K562 (cell line): Measurements from ENCODE around the gene OSM. TPM values are rescaled to one million over a fixed set of nuclear protein-coding genes. Genes with fewer than 3 reads are reported as not detected.

Experiments
- DACH1 ChIP-seq: fragments of 450-650 bp; IDR thresholded peaks from 2 replicates; pipeline ENCODE4 v1.6.1; 2018; ENCODE audit not compliant: partially characterized antibody
- EP400 ChIP-seq: fragments of 450-650 bp; IDR thresholded peaks from 2 replicates; pipeline ENCODE4 v1.6.1; 2017; ENCODE audit warnings: antibody characterized with exemption, mild to moderate bottlenecking, moderate library complexity
- HDAC6 ChIP-seq: IDR thresholded peaks from 2 replicates; pipeline ENCODE4 v1.6.1; 2012; ENCODE audit warnings: low read depth, mild to moderate bottlenecking, control low read depth, inconsistent platforms, low read length, moderate library complexity
- MTA2 ChIP-seq: fragments of 450-650 bp; IDR thresholded peaks from 2 replicates; pipeline ENCODE4 v1.6.1; 2016; ENCODE audit warnings: low read depth
- MYC ChIP-seq, 2 experiments: fragments of 250-450 bp in 1 of 2; sonication (Bioruptor Pico) in 1 of 2; IDR thresholded peaks; 2 replicates each; pipeline versions ENCODE4 v1.5.1 to v1.6.1; 2012 to 2021; ENCODE audit warnings: low read depth in 2 of 2, borderline replicate concordance in 1 of 2, improper control_type of control experiment in 1 of 2, low read length in 1 of 2, mild to moderate bottlenecking in 1 of 2, moderate library complexity in 1 of 2
- NCOA6 ChIP-seq: fragments of 450-650 bp; IDR thresholded peaks from 2 replicates; pipeline ENCODE4 v1.6.1; 2017; ENCODE audit warnings: mild to moderate bottlenecking
- NUFIP1 ChIP-seq: fragments of 450-650 bp; IDR thresholded peaks from 2 replicates; pipeline ENCODE4 v1.6.1; 2018; ENCODE audit not compliant: partially characterized antibody
- PHB ChIP-seq: fragments of 250-450 bp; sonication (Bioruptor Pico); IDR thresholded peaks from 2 replicates; pipeline ENCODE4 v1.5.0; 2021
- PHF21A ChIP-seq: fragments of 450-650 bp; IDR thresholded peaks from 2 replicates; pipeline ENCODE4 v1.6.1; 2017; ENCODE audit warnings: low read depth, borderline replicate concordance
- PREB ChIP-seq: sonication (generic); formaldehyde crosslinking; IDR thresholded peaks from 2 replicates; pipeline ENCODE4 v1.8.1; 2023; ENCODE audit warnings: mild to moderate bottlenecking, missing genetic modification reagents
- PTTG1 ChIP-seq: fragments of 450-650 bp; IDR thresholded peaks from 2 replicates; pipeline ENCODE4 v1.6.1; 2016; ENCODE audit warnings: low read depth, mild to moderate bottlenecking, missing genetic modification characterization, missing compliant biosample characterization
- RHOXF2B ChIP-seq: fragments of 250-450 bp; sonication (Bioruptor Pico); conservative IDR thresholded peaks from 2 replicates; pipeline ENCODE4 v1.5.1; 2021
- SAP30 ChIP-seq: fragments of 200-600 bp; sonication (generic); IDR thresholded peaks from 2 replicates; pipeline ENCODE4 v1.6.1; 2012; ENCODE audit warnings: borderline replicate concordance, low read depth, mild to moderate bottlenecking, moderate library complexity, low read length, control low read depth, inconsistent platforms; ENCODE audit not compliant: insufficient read depth, poor library complexity, severe bottlenecking
- SETDB1 ChIP-seq: IDR thresholded peaks from one replicate; pipeline ENCODE4 v1.6.1; 2012; ENCODE audit warnings: low read length, control low read depth, inconsistent platforms
- SMAD3 ChIP-seq: fragments of 450-650 bp; formaldehyde crosslinking; conservative IDR thresholded peaks from 2 replicates; pipeline ENCODE4 v1.4.0; 2020; ENCODE audit warnings: mild to moderate bottlenecking
- SMARCE1 ChIP-seq: fragments of 450-650 bp; IDR thresholded peaks from 2 replicates; pipeline ENCODE4 v1.7.1; 2016; ENCODE audit warnings: mild to moderate bottlenecking
- YY1 ChIP-seq, 3 experiments: IDR thresholded peaks; 2 replicates each; pipeline ENCODE4 v1.6.1; 2011; ENCODE audit warnings: low read length in 2 of 3, mild to moderate bottlenecking in 2 of 3, moderate library complexity in 2 of 3, borderline replicate concordance in 1 of 3, control low read depth in 1 of 3, low read depth in 1 of 3; ENCODE audit not compliant: insufficient read depth in 3 of 3, insufficient replicate concordance in 2 of 3, control insufficient read depth in 1 of 3, insufficient read length in 1 of 3; ENCODE audit errors: extremely low read depth in 1 of 3
- ZBED1 ChIP-seq: IDR thresholded peaks from 2 replicates; pipeline ENCODE4 v1.6.1; 2014
- ZBTB26 ChIP-seq: fragments of 450-650 bp; formaldehyde crosslinking; IDR thresholded peaks from 2 replicates; pipeline ENCODE4 v1.4.0; 2022; ENCODE audit warnings: missing genetic modification characterization
- ZC3H11A ChIP-seq: IDR thresholded peaks from 2 replicates; pipeline ENCODE4 v1.6.1; 2012; ENCODE audit warnings: low read depth, low read length, improper control_type of control experiment
- ZNF316 ChIP-seq: fragments of 450-650 bp; IDR thresholded peaks from 2 replicates; pipeline ENCODE4 v1.6.1; 2016
- ZNF384 ChIP-seq: IDR thresholded peaks from 2 replicates; pipeline ENCODE4 v1.6.1; 2012; ENCODE audit warnings: low read depth, low read length, improper control_type of control experiment
- ZNF696 ChIP-seq: fragments of 250-450 bp; sonication (Bioruptor Pico); conservative IDR thresholded peaks from 2 replicates; pipeline ENCODE4 v1.4.0; 2020; ENCODE audit warnings: mild to moderate bottlenecking, moderate library complexity
- polyA plus RNA-seq, 8 experiments: library from polyadenylated mRNA; depleted of rRNA in 4 of 8; stranded (reverse) in 5 of 8; unstranded in 3 of 8; fragments of >200 nt; fragmentation: Nextera tagmentation in 2 of 8; fragmentation: Illumina TruSeq in 1 of 8; extraction: Ambion mirVana in 2 of 8; extraction: Trizol in 1 of 8; gene quantifications; 2 replicates each; pipeline versions ENCODE4 v1.2.1 to v1.2.3, GENCODE V29; 2011 to 2014; ENCODE audit warnings: inconsistent platforms in 1 of 8, missing spikeins in 1 of 8
- total RNA-seq, 7 experiments: library from RNA; depleted of rRNA in 6 of 7; stranded (reverse); fragments of >200 nt in 6 of 7; fragmentation: Illumina TruSeq in 2 of 7; extraction: Trizol in 2 of 7; gene quantifications; 2 replicates each; pipeline versions ENCODE4 v1.2.1 to v1.2.3, GENCODE V29; 2011 to 2021; ENCODE audit warnings: low replicate concordance in 1 of 7
- TF ChIP-seq, protein P1 (sequence below): fragments of 250-450 bp; sonication (Bioruptor Pico); IDR thresholded peaks from 2 replicates; pipeline ENCODE4 v1.5.1; 2021; ENCODE audit warnings: mild to moderate bottlenecking

The OSM gene
- total and polyA plus RNA-seq, 9 of the 15 experiments (the other 6 are each of a cell fraction or from before 2014, with no cell fraction given) = 0.22 TPM; not detected in 8

GRCh38 chr22:30289141-30289979 is 22.7 kb upstream of the OSM start, which contains the start of gene CASTOR1 (continued):
- peak; percentile 14 for TF ChIP-seq SAP30
- no peak for TF ChIP-seq PHB (CRISPR knock-in tag)
- TF ChIP-seq RHOXF2B (CRISPR knock-in tag) = no peak
- no peak for TF ChIP-seq ZC3H11A
- no peak for TF ChIP-seq SMAD3 (CRISPR knock-in tag)
- TF ChIP-seq DACH1 = no peak
- no peak for TF ChIP-seq EP400
- no peak for TF ChIP-seq ZNF696 (CRISPR knock-in tag)
- TF ChIP-seq HDAC6 = no peak
- TF ChIP-seq ZNF316 = no peak
- no peak for TF ChIP-seq ZBTB26 (CRISPR knock-in tag)
- TF ChIP-seq, protein P1, sequence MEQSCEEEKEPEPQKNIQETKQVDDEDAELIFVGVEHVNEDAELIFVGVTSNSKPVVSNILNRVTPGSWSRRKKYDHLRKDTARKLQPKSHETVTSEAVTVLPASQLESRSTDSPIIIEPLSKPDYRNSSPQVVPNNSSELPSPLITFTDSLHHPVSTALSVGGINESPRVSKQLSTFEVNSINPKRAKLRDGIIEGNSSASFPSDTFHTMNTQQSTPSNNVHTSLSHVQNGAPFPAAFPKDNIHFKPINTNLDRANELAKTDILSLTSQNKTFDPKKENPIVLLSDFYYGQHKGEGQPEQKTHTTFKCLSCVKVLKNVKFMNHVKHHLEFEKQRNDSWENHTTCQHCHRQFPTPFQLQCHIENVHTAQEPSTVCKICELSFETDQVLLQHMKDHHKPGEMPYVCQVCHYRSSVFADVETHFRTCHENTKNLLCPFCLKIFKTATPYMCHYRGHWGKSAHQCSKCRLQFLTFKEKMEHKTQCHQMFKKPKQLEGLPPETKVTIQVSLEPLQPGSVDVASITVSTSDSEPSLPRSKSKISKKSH = no peak
- TF ChIP-seq NCOA6 = no peak
- TF ChIP-seq PREB (CRISPR knock-in tag) = no peak
- TF ChIP-seq YY1 (IDR thresholded peaks at IDR 0.05; ENCODE audit: borderline replicate concordance in 1 of 3, control insufficient read depth in 1 of 3, extremely low read depth in 1 of 3, insufficient read depth in 3 of 3, insufficient read length in 1 of 3, insufficient replicate concordance in 2 of 3, low read depth in 1 of 3, low read length in 2 of 3) = peak in 1 of 3 experiments; percentile 2
- TF ChIP-seq SETDB1 = no peak
- 0 out of 2 replicates have a peak, but pooled peaks have one; percentile 13 for TF ChIP-seq MYC (IDR thresholded peaks at IDR 0.05; ENCODE audit: low read depth, low read length)
- TF ChIP-seq MYC (CRISPR knock-in tag; IDR thresholded peaks at IDR 0.05; ENCODE audit: borderline replicate concordance, low read depth) = no peak
- TF ChIP-seq SMARCE1 = no peak
- no peak for TF ChIP-seq ZBED1
- no peak for TF ChIP-seq NUFIP1
- TF ChIP-seq ZNF384 = no peak
- no peak for TF ChIP-seq PHF21A
- no peak for TF ChIP-seq MTA2
- TF ChIP-seq PTTG1 (tag) = no peak
